ENCODE results near the gene YES1. TPM values are rescaled to one million over a fixed set of nuclear protein-coding genes. Genes with fewer than 3 reads are reported as not detected.
A peak's percentile ranks its signal among the peaks of the same experiment; 100 is the strongest.

YES1 gene
- total and polyA plus RNA-seq, 2 of the 13 experiments (the other 11 are each of a cell fraction or from before 2014, with no cell fraction given), result 17.2 to 70.8 TPM

- Histone ChIP-seq H3K4me3 (replicated peaks in 1 of 3; ENCODE audit: insufficient read depth in 1 of 3, low read depth in 2 of 3, low read length in 3 of 3) (no peak overlapping the region), H3K4me2 (ENCODE audit: low read depth, low read length) (no peak overlapping the region), H3K27ac (ENCODE audit: extremely low read length, insufficient read depth, low read length) (no peak overlapping the region), H4K20me1 (ENCODE audit: insufficient read depth, low read length) (peaks cover 8% of the 10 kb centered on the region; the same call in 1 of the 2 replicates), H3K36me3 (replicated peaks in 1 of 2; ENCODE audit: control insufficient read depth in 1 of 2, insufficient read depth in 2 of 2, low read length in 2 of 2) (peaks cover 31 to 73% of the 10 kb centered on the region in 2 experiments), H3K4me1 (ENCODE audit: insufficient read depth, low read length) (peaks cover 16% of the 10 kb centered on the region), H3K9ac (ENCODE audit: insufficient read depth, low read depth, low read length) (no peak overlapping the region), H3K9me3 (ENCODE audit: low read length) (no peaks in the 10 kb centered on the region), H3K27me3 (ENCODE audit: control insufficient read depth in 1 of 2, insufficient read depth in 2 of 2, low read length in 2 of 2) (no peaks in the 10 kb centered on the region), H2AFZ (ENCODE audit: low read length) (no peak overlapping the region), H3K79me2 (ENCODE audit: insufficient read depth, low read length) (no peaks in the 10 kb centered on the region)
- ATAC-seq (no peak), FAIRE-seq (no peak), DNase-seq (ENCODE audit: low spot score) (no peak)
- no TSS peak for BruUV-seq (replicated peaks)
- intact Hi-C loops (cut with micrococcal nuclease; ENCODE audit: unreplicated experiment) (no loop called here), in situ Hi-C loops (cut with HindIII; ENCODE audit: extremely low pct_ligation_motif_present, low pct_unique_long_range_greater_than_20kb) (no loop called here)
- peak; percentile 31 for TF ChIP-seq STAG1 (CRISPR knock-in tag; IDR thresholded peaks at IDR 0.05)
- no peak for TF ChIP-seq ZNF747 (CRISPR knock-in tag; IDR thresholded peaks at IDR 0.05; ENCODE audit: borderline replicate concordance)
- 0 out of 4 replicates have a peak, but pooled peaks of 1 of the 2 experiments have one; percentile 26 for TF ChIP-seq POLR2A (IDR thresholded peaks at IDR 0.05; ENCODE audit: insufficient read depth in 1 of 2, low read depth in 2 of 2, low read length in 2 of 2)
- peak; percentile 63 for TF ChIP-seq AGO2 (optimal IDR thresholded peaks at IDR 0.05; ENCODE audit: low read depth, low read length)
- TF ChIP-seq ZNF263 (CRISPR knock-in tag; IDR thresholded peaks at IDR 0.05), result no peak
- TF ChIP-seq, protein P1, sequence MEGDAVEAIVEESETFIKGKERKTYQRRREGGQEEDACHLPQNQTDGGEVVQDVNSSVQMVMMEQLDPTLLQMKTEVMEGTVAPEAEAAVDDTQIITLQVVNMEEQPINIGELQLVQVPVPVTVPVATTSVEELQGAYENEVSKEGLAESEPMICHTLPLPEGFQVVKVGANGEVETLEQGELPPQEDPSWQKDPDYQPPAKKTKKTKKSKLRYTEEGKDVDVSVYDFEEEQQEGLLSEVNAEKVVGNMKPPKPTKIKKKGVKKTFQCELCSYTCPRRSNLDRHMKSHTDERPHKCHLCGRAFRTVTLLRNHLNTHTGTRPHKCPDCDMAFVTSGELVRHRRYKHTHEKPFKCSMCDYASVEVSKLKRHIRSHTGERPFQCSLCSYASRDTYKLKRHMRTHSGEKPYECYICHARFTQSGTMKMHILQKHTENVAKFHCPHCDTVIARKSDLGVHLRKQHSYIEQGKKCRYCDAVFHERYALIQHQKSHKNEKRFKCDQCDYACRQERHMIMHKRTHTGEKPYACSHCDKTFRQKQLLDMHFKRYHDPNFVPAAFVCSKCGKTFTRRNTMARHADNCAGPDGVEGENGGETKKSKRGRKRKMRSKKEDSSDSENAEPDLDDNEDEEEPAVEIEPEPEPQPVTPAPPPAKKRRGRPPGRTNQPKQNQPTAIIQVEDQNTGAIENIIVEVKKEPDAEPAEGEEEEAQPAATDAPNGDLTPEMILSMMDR (CRISPR knock-in tag; IDR thresholded peaks at IDR 0.05), result peak; percentile 35; the same call in 1 of the 2 replicates
- ChIA-PET CTCF (ENCODE audit: low intra/inter-chr PET ratio, low total read pairs) (no interaction called here), POLR2A (no interaction called here)
- WGBS (ENCODE audit: low lambda C conversion rate), result 96% methylated on average over 9 of the region's 15 CpGs
Measured at GRCh38 chr18:678482-679182, 133.4 kb downstream of the YES1 start.

DNA sequence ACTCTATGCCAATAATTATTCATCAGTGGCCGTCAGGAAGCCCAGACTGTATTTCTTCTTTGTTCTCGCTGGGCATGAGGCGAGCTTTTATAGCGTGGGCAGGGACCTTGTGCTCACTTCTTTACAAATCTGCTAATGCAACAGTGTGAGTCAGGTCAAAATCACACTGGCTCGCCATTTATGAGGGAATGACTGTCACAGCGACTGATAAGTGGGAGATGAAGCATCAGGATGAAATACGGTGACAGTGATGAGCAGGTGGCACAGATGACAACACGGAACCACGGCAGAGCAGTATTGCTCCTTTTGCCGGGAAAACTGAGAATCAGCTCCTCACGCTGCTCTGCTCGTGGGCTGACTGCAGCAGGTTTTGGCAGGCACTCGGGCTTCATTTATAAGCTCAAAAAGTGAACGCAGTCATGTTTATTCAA lies 134.1 kb downstream of the YES1 start:
- Histone ChIP-seq H3K27ac (ENCODE audit: extremely low read length, insufficient read depth, low read length) (no peak overlapping the region), H3K4me2 (ENCODE audit: low read depth, low read length) (no peak overlapping the region), H3K79me2 (ENCODE audit: insufficient read depth, low read length) (no peaks in the 10 kb centered on the region), H3K4me3 (replicated peaks in 1 of 3; ENCODE audit: insufficient read depth in 1 of 3, low read depth in 2 of 3, low read length in 3 of 3) (no peak overlapping the region), H3K36me3 (replicated peaks in 1 of 2; ENCODE audit: control insufficient read depth in 1 of 2, insufficient read depth in 2 of 2, low read length in 2 of 2) (peaks cover 31 to 78% of the 10 kb centered on the region in 2 experiments), H3K9ac (ENCODE audit: insufficient read depth, low read depth, low read length) (no peak overlapping the region), H2AFZ (ENCODE audit: low read length) (no peak overlapping the region), H4K20me1 (ENCODE audit: insufficient read depth, low read length) (0 out of 2 replicates have a peak, but pooled peaks cover 3% of the 10 kb centered on the region), H3K27me3 (ENCODE audit: control insufficient read depth in 1 of 2, insufficient read depth in 2 of 2, low read length in 2 of 2) (no peaks in the 10 kb centered on the region), H3K9me3 (ENCODE audit: low read length) (no peaks in the 10 kb centered on the region), H3K4me1 (ENCODE audit: insufficient read depth, low read length) (peaks cover 9% of the 10 kb centered on the region)
- intact Hi-C loops (cut with micrococcal nuclease; ENCODE audit: unreplicated experiment) (no loop called here), in situ Hi-C loops (cut with HindIII; ENCODE audit: extremely low pct_ligation_motif_present, low pct_unique_long_range_greater_than_20kb) (no loop called here)
- DNase-seq (ENCODE audit: low spot score) (no peak), FAIRE-seq (no peak), ATAC-seq (no peak)
- CTCF ChIA-PET (ENCODE audit: low intra/inter-chr PET ratio, low total read pairs), result no interaction called here
- 93% methylated on average over 14 of the region's 14 CpGs for WGBS (ENCODE audit: low lambda C conversion rate)
- TF ChIP-seq POLR2A (IDR thresholded peaks at IDR 0.05; ENCODE audit: insufficient read depth in 1 of 2, low read depth in 2 of 2, low read length in 2 of 2) (peak in 1 of 2 experiments; percentile 12; a peak in 1 of 4 replicates), PREB (CRISPR knock-in tag; IDR thresholded peaks at IDR 0.05) (no peak), ZNF780A (CRISPR knock-in tag; IDR thresholded peaks at IDR 0.05) (no peak)
- no TSS peak for BruUV-seq (replicated peaks)
- POLR2A ChIA-PET, result no interaction called here

All from HepG2 (cell line).